Measurements from ENCODE around the gene DHRS7.

- no peak for TF ChIP-seq CTCF (IDR thresholded peaks at IDR 0.05; ENCODE audit: extremely low read depth in 1 of 2, insufficient read depth in 1 of 2, low read depth in 1 of 2, low read length in 2 of 2)
- no peak for TF ChIP-seq EZH2 (IDR thresholded peaks at IDR 0.05; ENCODE audit: borderline replicate concordance, low read depth, low read length, severe bottlenecking)
- TF ChIP-seq, protein P1, sequence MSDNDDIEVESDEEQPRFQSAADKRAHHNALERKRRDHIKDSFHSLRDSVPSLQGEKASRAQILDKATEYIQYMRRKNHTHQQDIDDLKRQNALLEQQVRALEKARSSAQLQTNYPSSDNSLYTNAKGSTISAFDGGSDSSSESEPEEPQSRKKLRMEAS (IDR thresholded peaks at IDR 0.05; ENCODE audit: insufficient read depth, insufficient read length), result no peak
- no peak for TF ChIP-seq MYC (IDR thresholded peaks at IDR 0.05; ENCODE audit: low read depth, low read length)
- no peak for TF ChIP-seq POLR2A (IDR thresholded peaks at IDR 0.05; ENCODE audit: low read depth, low read length)
- no peak for TF ChIP-seq POLR2AphosphoS5 (IDR thresholded peaks at IDR 0.05; ENCODE audit: insufficient read depth, low read depth, low read length)
- TF ChIP-seq JUN (IDR thresholded peaks at IDR 0.05; ENCODE audit: borderline replicate concordance, insufficient read depth, insufficient read length, low read depth), result no peak
Measured at GRCh38 chr14:60116181-60116580, 49.0 kb downstream of the DHRS7 start.
